Measurements from ENCODE around the gene NOL4L.

The NOL4L gene, protein sequence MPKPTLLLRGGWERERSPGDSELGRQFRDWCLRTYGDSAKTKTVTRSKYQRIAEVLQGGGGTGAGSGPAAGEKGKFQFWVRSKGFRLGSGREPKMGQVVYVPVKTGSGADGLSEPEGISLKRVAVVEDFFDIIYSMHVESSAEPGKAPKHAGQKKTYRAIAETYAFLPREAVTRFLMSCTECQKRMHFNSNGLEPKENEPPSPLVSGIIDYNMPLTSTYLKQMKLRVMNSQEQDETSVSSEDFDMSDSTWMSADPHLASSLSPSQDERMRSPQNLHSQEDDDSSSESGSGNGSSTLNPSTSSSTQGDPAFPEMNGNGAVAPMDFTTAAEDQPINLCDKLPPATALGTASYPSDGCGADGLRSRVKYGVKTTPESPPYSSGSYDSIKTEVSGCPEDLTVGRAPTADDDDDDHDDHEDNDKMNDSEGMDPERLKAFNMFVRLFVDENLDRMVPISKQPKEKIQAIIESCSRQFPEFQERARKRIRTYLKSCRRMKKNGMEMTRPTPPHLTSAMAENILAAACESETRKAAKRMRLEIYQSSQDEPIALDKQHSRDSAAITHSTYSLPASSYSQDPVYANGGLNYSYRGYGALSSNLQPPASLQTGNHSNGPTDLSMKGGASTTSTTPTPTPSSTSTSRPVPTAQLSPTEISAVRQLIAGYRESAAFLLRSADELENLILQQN

DNA sequence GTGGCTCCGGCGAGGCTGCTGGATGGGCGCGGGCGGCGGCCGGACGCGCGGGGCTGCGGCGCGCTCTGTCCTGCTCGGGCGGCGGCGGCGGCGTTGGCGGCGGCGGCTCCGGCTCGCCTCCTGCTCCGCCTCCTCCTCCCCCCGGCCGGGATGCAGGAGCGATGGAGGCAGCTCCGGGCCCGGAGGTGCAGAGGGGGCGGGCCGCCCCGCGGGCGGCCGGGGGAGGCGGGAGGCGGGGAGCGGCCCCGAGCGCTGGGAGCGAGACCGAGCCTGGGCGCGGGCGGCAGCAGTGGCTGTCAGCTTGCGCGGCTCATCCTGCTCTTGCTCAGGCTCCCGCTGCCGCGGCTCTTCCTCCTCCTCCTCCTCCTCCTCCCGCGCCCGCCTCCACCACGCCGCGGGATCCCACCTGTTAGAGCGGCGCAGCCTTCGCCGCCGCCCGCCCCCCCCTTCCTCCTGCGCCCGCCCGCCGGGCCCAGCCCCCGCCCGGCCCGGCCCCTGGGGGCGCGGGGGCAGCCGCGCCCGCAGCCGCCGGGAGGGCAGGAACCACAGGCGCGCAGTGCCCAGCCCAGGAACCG, at the start of gene NOL4L:
Gene NOL4L (minus strand): TSS at position 323 of the 575 bp plus-strand sequence. CDS start 443 bp downstream, outside the sequence.
- DNase-seq (ENCODE audit: low read depth): peak; percentile 30

DNA sequence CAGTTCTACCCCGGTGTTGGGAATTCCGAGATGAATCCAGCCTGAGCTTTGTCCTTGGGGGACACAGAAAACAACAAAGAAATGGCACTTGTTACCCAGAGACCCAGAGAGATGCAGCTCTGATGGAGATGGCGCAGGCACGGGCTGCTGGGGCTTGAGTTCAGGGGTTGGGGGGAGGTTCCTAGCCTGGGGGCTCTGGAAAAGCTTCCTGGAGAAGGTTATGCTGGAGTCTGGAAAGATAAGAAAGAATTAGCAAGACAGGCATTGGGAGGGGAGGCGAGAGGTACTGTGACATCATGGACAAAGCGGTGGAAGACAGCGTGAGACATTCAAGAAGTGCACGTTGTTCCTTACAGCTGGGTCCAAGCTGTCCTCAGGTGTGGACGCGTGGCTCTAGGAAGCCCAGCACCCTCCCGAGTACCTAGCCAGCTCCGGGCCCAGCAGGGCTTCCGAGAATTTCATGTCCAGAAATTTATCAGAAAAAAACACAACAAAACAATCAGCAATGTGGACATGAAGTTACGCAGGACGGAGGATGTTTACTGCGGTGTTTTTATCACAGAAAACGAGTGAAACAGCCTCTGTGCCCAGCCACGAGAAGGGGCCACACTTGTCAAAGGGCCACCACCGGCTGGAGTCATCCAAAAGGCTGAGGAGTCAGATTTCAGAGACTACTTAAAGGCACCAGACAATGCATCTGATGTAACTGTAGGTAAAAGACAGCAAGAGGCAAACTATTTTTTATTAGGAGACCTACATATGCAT, 49.1 kb upstream of the NOL4L start:
- no peak for DNase-seq (ENCODE audit: low read depth)

DNA sequence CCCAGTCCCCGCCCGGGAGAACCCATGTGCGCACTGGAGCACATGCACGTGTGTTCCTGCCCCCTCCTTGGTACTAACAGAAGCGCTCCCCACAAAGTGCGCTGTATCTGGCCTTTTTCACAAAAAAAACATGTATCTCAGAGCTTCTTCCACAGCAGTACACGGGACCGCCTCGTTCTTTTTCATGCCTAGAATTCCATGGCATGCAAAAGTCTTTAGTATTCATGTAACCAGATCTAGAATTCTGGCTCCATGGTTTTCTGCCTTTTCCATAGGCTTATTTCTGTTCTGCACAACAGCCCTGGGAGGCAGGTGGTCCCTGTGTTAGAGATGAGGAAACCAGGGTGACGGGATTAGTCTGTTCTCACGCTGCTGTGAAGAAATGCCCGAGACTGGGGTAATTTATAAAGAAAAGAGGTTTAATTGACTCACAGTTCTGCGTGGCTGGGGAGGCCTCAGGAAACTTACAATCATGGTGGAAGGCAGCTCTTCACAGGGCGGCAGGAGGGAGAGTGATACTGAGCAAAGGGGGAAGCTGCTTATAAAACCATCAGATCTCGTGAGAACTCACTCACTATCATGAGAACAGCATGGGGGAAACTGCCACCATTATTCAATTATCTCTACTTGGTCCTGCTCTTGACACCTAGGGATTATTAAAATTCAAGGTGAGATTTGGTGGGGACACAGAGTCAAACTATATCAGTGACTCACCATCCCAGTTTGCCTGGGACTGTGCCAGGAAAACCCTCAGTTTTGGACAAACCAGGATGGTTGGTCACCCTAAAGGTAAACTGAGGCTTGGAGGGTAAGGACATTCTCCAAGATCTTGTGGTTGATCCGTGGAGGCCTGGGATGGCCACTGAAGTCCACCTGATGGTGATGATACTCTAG, 47.6 kb upstream of the NOL4L start:
- no peak for DNase-seq (ENCODE audit: low read depth)

DNA sequence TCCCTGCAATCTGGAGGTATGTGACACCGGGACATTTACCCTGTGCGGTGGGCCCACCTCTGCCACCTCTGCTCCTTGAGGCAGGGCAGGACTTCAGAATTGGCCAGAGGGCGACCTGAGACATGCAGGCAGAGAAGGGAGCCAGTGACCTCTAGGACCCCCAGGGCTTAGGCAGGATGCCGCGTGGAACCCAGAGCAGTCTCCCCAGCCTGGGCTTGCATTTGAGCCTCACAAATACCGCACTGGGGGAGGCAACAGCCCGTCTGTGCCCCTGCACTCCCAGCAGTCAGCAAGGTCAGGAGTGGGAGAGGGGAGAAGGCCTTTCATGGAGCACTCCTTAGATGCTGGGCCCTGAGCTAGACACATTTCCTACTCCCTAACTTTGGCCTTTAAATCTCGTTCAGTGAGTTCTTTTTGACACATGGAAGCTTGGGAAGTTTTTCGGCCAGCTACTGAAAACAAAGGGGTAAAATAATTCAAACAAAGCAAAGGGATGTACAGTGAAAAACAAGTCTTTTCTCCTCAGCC, 46.9 kb upstream of the NOL4L start:
- DNase-seq (ENCODE audit: low read depth): no peak

DNA sequence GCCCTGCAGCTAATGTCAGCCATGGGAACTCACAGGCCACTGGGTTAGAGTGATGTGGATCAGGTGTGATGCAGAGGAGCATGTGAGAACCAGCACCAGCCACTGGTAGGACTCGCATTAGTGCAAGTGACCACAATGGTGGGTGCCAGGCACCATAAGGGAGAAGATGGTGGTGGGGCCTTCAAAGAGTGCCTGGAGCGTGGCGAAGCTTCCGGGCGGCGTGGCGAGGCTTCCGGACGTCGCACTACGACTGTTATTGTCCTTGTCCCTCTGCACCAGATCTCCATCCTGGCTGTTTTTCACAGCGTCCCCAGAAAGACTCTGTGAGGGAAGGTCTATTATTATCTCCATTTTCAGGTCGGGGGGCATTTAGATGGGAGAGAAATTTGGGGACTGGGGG, 44.7 kb upstream of the NOL4L start:
- no peak for DNase-seq (ENCODE audit: low read depth)

DNA sequence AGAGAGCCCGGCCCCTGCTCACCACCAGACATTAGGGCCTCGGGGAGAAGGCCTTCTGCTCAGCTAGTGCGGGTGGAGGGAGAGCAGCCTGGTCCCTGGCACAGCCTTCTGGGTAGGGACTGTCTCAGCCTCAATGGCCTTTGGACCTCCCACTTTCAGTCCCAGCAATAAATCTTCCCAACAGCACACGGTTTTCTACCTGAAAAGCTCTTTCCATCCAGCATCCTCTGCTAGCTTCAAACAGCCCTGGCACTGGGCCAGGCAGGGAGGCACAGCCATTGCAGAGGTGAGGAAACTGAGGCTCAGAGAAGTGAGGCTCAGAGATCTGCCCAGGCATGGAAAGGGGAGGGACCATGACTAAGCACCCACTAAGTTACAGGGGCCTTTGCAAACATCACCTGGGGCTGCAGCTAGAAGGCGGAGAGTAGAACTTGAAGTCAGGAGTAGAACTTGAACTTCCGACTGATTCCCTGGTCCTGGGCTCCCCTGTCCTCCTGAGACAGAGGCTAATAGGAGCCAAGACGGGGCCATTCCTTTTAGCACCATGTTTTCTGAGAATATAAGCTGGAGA, 43.9 kb upstream of the NOL4L start:
- DNase-seq (ENCODE audit: low read depth): no peak

DNA sequence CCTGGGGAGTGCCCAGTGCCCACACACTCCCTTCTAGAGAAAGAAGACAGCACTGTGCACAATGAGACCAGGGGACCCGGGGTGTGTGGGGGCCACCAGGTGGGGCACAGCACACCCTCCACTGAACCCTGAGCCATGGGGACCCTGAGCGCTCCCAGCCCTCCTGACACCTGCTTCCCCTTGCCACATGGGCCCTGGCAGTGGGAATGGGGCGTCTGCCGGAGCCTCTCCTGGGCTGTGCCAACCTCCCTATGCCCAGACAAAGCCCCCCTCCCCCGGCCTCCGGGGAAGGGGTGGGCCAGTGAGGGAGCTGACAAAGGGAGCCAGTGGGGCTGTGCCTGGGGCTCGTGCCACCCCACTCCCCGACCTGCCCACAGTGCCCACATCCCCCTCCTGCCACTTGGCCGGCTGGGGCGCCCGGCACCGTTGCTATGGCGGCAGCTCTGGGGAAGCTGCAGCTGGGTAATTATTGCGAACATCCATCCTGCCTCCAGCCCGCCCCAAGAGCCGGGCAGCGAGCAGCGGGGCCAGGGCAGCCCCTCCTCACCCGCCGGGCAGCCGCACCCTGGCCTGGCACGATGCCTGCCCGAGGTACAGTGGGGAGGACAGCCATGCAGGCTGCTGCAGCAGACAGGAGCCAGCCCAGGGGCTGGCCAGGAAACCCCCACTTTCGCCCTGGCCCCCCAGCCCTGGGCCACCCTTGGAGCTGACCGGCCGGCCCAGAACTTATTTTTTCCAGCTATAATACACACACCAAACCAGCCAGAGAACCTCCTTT, 41.9 kb upstream of the NOL4L start:
- DNase-seq (ENCODE audit: low read depth): no peak

DNA sequence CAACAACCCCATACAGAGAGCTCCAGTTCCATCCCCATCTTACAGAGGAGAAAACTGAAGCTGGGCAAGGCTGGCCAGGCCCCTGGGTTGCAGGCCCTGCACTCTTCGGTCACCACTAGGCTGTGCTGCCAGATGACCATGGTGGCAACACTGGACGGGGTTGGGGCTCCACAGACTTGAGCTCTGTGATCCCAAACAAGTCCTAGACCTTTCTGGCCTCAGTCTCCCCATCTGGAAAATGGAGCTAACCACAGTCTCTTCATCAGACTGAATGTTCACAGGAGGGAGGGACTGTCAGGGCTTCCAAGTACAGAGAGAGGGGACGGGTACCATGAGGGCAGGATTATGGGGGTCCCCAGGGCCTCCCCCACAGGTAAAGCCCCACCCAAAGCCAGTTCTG, 41.3 kb upstream of the NOL4L start:
- DNase-seq (ENCODE audit: low read depth): no peak

DNA sequence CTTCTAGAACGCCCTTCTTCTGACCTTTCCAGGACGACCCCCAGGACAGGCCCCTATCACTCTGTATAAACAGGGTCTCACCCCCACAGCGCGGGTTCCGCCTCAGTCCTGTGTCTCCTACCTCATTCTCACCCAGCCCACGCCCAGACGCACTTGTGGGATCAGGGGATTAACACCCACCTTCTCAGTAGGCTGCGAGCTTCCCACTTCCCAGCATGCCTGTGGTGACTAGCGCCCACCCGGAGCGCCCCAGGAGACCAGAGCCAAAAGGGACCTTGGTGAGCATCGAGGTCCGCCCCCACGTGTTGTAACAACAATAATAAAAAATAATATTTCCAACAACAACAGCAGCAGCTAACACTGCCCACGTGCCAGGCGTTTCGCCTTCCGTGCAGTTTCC, 40.9 kb upstream of the NOL4L start:
- no peak for DNase-seq (ENCODE audit: low read depth)

DNA sequence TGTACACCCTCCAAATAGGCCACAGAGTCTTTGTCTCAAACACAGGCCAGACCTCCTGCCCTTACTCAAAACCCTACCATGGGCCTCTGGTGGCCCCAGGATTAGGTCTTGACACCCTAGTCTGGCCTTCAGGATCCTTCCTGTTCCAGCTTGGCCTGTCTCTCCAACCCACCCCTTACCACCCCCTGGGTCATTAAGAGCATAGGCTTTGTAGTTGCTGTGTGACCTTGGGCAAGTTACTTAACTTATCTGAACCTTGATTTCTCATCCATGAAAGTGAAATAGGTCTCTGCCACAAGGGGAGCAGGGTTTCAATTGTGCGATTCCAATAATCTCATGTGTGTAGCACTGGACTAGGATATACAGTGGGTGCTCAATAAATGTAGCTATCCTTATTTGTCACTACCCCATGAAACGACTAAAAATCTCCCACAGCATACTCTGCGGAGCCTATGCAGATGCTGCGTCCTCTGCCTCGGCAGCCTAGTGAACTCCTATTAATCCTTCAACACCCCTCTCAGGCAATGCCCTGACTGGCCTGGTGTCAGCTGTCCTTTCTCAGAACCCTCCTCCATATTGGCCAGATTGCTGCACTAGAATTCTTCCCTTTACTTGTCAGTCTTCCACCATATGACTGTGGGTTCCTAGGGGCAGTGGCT, 39.7 kb upstream of the NOL4L start:
- no peak for DNase-seq (ENCODE audit: low read depth)

DNA sequence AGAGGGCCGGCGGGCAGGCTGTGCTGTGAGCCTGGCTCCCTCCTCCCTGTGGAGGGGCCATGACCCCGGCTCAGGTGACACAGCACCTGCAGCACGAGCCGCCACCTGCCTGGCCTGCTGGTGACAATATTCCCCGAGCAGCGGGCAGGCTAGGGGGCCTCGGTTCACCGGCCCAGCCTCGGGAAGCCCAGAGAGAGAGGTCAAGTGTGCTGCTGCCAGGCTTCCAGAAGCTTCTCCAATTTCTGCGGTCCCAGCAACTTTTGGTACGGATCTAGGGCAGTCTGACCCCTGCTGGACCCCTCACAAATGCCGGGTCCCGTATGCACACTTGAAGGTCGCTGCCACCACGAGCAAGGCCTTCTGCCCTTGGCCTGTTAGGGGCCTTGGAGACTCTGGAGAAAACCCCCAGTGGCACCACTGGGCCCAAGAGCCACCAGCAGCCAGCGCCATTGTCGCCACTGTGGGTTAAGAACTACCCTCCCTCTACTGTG, 38.6 kb upstream of the NOL4L start:
- no peak for DNase-seq (ENCODE audit: low read depth)

DNA sequence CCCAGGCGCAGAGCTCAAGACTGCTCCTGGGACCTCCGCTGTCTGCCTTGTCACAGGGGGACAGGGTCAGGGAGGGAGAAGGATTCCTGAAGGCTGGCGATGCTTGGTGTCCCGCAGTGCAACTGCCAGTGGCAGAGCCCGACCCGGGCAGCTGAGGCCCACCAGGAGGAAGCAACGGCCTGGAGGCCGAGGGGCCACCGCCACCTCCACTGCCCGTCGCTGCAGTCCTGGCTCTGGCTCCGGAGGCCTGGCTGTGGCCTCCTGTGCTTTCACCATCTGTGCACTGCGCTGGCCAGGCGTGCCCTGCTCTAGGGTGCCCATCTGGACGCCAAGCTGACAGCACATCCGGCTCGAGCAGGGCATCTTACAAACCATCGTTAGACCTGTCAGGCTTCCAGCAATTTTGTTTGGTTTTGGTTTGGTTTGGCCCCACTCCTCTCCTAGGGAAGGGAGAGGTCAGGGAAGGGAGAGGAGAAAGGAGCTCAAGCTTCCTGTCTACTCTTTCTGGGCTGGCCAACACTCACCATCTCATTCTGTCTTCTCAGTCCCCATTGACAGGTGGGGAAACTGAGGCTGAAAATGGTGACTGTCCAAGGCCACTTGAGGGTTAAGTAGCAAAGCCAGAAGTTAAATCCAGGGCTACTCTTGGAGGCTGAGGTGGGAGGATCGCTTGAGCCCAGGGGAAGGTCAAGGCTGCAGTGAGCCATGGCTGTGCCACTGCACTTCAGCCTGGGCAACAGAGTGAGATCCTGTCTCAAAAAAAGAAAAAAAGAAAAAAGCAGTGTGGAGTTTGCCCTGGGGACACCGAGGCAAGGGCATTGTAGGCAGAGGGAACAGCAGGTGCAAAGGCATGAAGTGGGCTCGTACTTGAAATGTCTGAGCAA, 37.7 kb upstream of the NOL4L start:
- no peak for DNase-seq (ENCODE audit: low read depth)

DNA sequence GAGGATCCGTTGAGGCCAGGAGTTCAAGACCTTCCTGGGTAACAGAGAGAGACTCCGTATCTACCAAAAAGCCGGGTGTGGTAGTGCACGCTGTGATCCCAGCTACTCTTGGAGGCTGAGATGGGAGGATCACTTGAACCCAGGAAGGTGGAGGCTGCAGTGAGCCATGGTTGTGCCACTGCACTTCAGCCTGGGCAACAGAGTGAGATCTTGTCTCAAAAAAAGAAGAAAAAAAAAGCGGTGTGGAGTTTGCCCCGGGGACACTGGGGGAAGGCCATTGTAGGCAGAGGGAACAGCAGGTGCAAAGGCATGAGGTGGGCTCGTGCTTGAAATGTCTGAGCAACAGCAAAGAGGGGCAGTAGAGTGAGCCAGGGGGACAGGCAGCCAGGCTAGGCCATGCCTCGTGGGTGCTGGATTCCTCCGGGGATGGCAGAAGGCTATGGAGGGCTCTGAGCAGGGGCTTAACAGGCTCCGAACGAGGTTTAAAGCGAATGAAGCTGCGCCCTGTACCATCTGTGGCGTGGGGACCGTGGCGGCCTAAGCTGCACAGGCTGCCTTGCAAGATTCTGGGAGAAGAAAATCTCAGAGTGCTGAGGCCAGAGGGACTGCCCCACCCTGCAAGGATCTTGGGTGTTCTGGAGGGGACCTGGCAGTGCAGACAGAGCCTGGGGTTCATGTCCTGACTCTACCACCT, 36.9 kb upstream of the NOL4L start:
- DNase-seq (ENCODE audit: low read depth): no peak

DNA sequence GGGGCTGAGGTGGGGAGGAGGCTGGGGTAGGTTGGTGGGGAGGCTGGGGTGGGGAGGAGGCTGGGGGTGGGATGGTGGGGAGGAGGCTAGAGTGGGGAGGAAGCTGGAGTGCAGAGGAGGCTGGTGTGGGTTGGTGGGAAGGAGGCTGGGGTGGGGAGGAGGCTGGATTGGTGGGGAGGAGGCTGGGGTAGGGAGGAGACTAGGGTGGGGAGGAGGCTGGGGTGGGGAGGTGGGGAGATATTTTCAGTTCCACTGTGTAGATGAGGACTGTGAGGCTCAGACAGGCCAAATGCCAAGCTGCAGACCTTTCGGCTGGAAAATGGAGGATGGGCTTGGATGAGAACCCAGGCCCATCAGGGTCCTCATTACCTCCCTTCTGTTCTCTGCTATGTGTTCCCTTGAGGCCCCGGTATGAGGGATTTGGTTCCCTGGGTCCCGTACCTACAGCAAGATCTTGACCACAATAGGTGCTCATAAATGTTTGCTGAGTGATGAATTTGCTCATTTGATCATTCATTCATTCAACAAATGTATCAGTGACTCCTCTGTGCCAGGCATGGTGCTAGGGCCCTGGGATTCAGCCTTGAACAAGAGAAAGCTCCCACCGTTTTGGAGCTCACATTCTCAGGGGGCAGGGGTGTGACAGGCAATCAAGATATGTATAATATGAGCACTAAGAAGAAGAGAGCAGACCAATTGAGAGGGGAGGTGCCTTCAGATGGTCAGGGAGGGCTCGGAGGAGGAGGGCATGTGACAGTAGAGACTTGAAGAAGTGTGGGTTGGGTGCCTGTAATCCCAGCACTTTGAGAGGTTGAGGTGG, 36.1 kb upstream of the NOL4L start:
- no peak for DNase-seq (ENCODE audit: low read depth)

DNA sequence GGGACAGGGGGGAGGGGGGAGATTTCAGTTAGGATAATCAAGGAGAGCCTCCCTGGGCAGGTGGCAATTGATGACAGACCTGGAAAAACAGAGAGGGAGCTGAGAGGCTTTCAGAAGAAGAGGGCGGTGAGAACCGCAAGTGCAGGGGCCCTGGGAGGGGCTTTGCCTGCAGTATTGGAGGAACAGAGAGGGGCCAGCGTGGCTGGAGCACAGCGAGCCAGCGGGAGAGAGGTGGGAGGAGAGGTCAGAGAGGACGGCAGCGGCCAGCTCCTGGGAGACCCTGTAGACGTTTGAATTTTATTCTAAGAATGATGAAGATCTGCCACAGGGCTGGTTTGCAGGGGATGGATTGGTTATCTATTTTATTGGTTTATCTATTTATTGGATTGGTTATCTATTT, 34.5 kb upstream of the NOL4L start:
- DNase-seq (ENCODE audit: low read depth): no peak

DNA sequence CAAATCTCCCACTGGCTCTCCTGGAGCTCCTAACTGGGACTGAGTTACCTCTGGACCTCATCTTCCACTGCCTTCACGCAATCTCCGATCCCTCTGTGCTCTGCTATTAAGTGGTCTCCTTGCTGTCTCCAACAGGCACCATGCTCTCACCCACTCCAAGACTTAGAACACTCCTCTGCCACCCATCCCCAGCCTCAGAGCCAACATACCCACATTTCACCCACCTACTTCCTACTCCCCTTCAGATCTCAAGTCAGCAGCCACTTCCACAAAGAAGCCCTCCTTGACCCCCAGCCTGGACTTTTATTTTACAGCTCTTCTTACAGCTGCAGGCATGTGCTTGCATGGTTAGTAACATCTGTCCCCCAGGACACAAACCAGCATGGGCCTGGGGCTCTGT, 29.6 kb upstream of the NOL4L start:
- no peak for DNase-seq (ENCODE audit: low read depth)

DNA sequence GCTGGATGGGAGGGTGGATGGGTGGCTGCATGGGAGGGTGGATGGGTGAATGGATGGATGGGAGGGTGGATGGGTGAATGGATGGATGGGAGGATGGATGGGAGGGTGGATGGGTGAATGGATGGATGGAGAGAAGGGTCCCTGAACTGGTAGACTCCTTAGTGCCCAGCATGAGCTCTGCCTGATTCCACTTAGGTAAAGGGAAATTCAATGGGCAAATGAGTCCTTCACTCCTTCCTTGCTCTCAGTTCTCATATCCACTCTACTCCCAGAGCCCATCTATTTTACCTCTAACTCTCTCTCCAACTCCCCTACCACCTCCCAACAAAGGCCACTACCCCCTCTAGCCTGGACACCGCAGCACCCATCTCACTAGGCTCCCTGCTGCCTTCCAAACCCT, 29.2 kb upstream of the NOL4L start:
- no peak for DNase-seq (ENCODE audit: low read depth)
